H1 (cell line): Measurements from ENCODE around the gene ABCC6. TPM values are rescaled to one million over a fixed set of nuclear protein-coding genes. Genes with fewer than 3 reads are reported as not detected.
"Not testable (repeated sequence)": the region's sequence is repeated elsewhere in the genome, so short reads cannot be mapped to it uniquely, and the experiment has no call there.

Experiments
- CTCF ChIA-PET: fragments of 300-600 bp; sonication (Branson Sonifier 250); formaldehyde crosslinking; loops from one replicate; lab custom pipeline; 2021; ENCODE audit not compliant: partially characterized antibody; lab: Charles Lee
- POLR2A ChIA-PET: fragments of 300-600 bp; sonication (Branson Sonifier 250); formaldehyde crosslinking; loops from one replicate; lab custom pipeline; 2021; ENCODE audit warnings: inconsistent platforms; ENCODE audit not compliant: partially characterized antibody; lab: Charles Lee
- DNase-seq, 2 experiments: peaks; one replicate each; pipeline versions ENCODE4 v3.0.0 to v3.0.0-alpha.2; 2010 to 2022; ENCODE audit warnings: low spot score in 2 of 2, low read depth in 1 of 2, mixed read lengths in 1 of 2
- FAIRE-seq: peaks from 2 replicates; lab custom pipeline; 2011; peaks lifted over from hg19 to GRCh38; lab: Jason Lieb, UNC
- H2AFZ ChIP-seq: 2 replicates; pipeline ENCODE4 v1.8.1; 2012; ENCODE audit warnings: low read length, inconsistent platforms
- H2AK5ac ChIP-seq: 2 replicates; pipeline ENCODE4 v1.6.1; 2013; ENCODE audit warnings: low read depth, low read length
- H2BK120ac ChIP-seq: replicated peaks from 2 replicates; pipeline ENCODE3; 2013; ENCODE audit warnings: low read depth, low read length, inconsistent platforms
- H2BK12ac ChIP-seq: 2 replicates; pipeline ENCODE4 v1.6.1; 2013; ENCODE audit warnings: low read depth, low read length
- H2BK15ac ChIP-seq: 2 replicates; pipeline ENCODE4 v1.6.1; 2013; ENCODE audit warnings: low read length
- H2BK20ac ChIP-seq: 2 replicates; pipeline ENCODE4 v1.6.1; 2013; ENCODE audit warnings: low read length
- H2BK5ac ChIP-seq: 2 replicates; pipeline ENCODE4 v1.6.1; 2013; ENCODE audit warnings: low read depth, low read length
- H3K14ac ChIP-seq: 2 replicates; pipeline ENCODE4 v1.6.1; 2013; ENCODE audit warnings: inconsistent platforms; ENCODE audit not compliant: insufficient read length
- H3K18ac ChIP-seq: 2 replicates; pipeline ENCODE4 v1.6.1; 2013; ENCODE audit warnings: low read length; ENCODE audit errors: extremely low read depth
- H3K23ac ChIP-seq: 2 replicates; pipeline ENCODE4 v1.6.1; 2013; ENCODE audit warnings: inconsistent platforms; ENCODE audit not compliant: insufficient read length
- H3K23me2 ChIP-seq: 2 replicates; pipeline ENCODE4 v1.6.1; 2013; ENCODE audit warnings: low read depth, low read length
- H3K27ac ChIP-seq: 2 replicates; pipeline ENCODE4 v1.6.1; 2011; ENCODE audit warnings: low read depth, low read length, inconsistent platforms
- H3K27me3 ChIP-seq, 4 experiments: replicated peaks in 1 of 4; 1 replicate in 1 of 4; 2 replicates in 3 of 4; pipeline versions ENCODE4 v1.6.1 to v1.8.1; 2011 to 2013; ENCODE audit warnings: low read length in 3 of 4, mild to moderate bottlenecking in 3 of 4, inconsistent platforms in 2 of 4, mixed read lengths in 2 of 4, moderate library complexity in 1 of 4; ENCODE audit not compliant: control insufficient read depth in 3 of 4, insufficient read depth in 3 of 4; ENCODE audit errors: extremely low read depth in 1 of 4
- H3K36me3 ChIP-seq, 4 experiments: 2 replicates each; pipeline versions ENCODE4 v1.6.1 to v1.8.1; 2011 to 2013; ENCODE audit warnings: mild to moderate bottlenecking in 4 of 4, low read length in 3 of 4, moderate library complexity in 2 of 4, control low read depth in 1 of 4, inconsistent platforms in 1 of 4; ENCODE audit not compliant: insufficient read depth in 4 of 4, control insufficient read depth in 2 of 4
- H3K4ac ChIP-seq: replicated peaks from 2 replicates; pipeline ENCODE3; 2013; ENCODE audit warnings: low read length, low read depth, mixed read lengths, inconsistent platforms; ENCODE audit not compliant: insufficient read length
- H3K4me1 ChIP-seq, 4 experiments: replicated peaks in 1 of 4; 1 replicate in 1 of 4; 2 replicates in 3 of 4; pipeline versions ENCODE4 v1.6.1 to v1.8.1; 2011 to 2013; ENCODE audit warnings: low read length in 3 of 4, inconsistent platforms in 2 of 4, mixed read lengths in 1 of 4; ENCODE audit not compliant: insufficient read depth in 4 of 4, control insufficient read depth in 3 of 4
- H3K4me2 ChIP-seq, 2 experiments: 2 replicates each; pipeline versions ENCODE4 v1.6.1 to v1.8.1; 2011 to 2013; ENCODE audit warnings: low read depth in 2 of 2, low read length in 2 of 2, control low read depth in 1 of 2, inconsistent platforms in 1 of 2, mild to moderate bottlenecking in 1 of 2; ENCODE audit not compliant: insufficient read depth in 1 of 2
- H3K4me3 ChIP-seq, 4 experiments: fragments of 200-600, 300-600 bp in 1 of 4; sonication (generic), shearing (Covaris generic), sonication (Bioruptor Twin) in 1 of 4; 2 replicates each; pipeline versions ENCODE4 v1.5.1 to v1.8.1; 2011 to 2016; ENCODE audit warnings: low read length in 4 of 4, low read depth in 3 of 4, control low read depth in 2 of 4, inconsistent platforms in 2 of 4, mild to moderate bottlenecking in 2 of 4, mixed read lengths in 1 of 4, moderate library complexity in 1 of 4; ENCODE audit not compliant: insufficient read depth in 2 of 4; ENCODE audit errors: extremely low read depth in 1 of 4
- H3K56ac ChIP-seq: replicated peaks from 2 replicates; pipeline ENCODE3; 2013; ENCODE audit warnings: low read depth, mild to moderate bottlenecking, mixed read lengths, low read length, inconsistent platforms; ENCODE audit not compliant: insufficient read length
- H3K79me1 ChIP-seq: 2 replicates; pipeline ENCODE4 v1.6.1; 2013; ENCODE audit warnings: low read depth, low read length, control low read depth
- H3K79me2 ChIP-seq, 2 experiments: 2 replicates each; pipeline versions ENCODE4 v1.6.1 to v1.8.1; 2012 to 2013; ENCODE audit warnings: low read length in 2 of 2, mild to moderate bottlenecking in 2 of 2, inconsistent platforms in 1 of 2; ENCODE audit not compliant: insufficient read depth in 2 of 2, control insufficient read depth in 1 of 2
- H3K9ac ChIP-seq, 4 experiments: replicated peaks in 1 of 4; 1 replicate in 1 of 4; 2 replicates in 3 of 4; pipeline versions ENCODE4 v1.6.1 to v1.8.1; 2011 to 2013; ENCODE audit warnings: low read depth in 3 of 4, low read length in 3 of 4, control low read depth in 2 of 4, mild to moderate bottlenecking in 2 of 4, moderate library complexity in 2 of 4, inconsistent platforms in 1 of 4; ENCODE audit errors: extremely low read depth in 1 of 4
- H3K9me3 ChIP-seq, 2 experiments: 2 replicates each; pipeline versions ENCODE4 v1.6.1 to v1.8.1; 2012 to 2013; ENCODE audit warnings: mild to moderate bottlenecking in 2 of 2, moderate library complexity in 2 of 2, control low read depth in 1 of 2, inconsistent platforms in 1 of 2, low read depth in 1 of 2, low read length in 1 of 2, mixed read lengths in 1 of 2; ENCODE audit not compliant: insufficient read depth in 2 of 2
- H4K20me1 ChIP-seq, 2 experiments: replicated peaks in 1 of 2; 2 replicates each; pipeline versions ENCODE3 to v1.8.1; 2011 to 2013; ENCODE audit warnings: inconsistent platforms in 2 of 2, low read length in 2 of 2, mild to moderate bottlenecking in 1 of 2; ENCODE audit not compliant: insufficient read depth in 2 of 2, control insufficient read depth in 1 of 2
- H4K5ac ChIP-seq: 2 replicates; pipeline ENCODE4 v1.6.1; 2013; ENCODE audit warnings: low read length, low read depth, mixed read lengths, inconsistent platforms; ENCODE audit not compliant: insufficient read length
- H4K8ac ChIP-seq: 2 replicates; pipeline ENCODE4 v1.8.0; 2013; ENCODE audit warnings: mild to moderate bottlenecking, moderate library complexity, low read length, inconsistent platforms; ENCODE audit not compliant: insufficient read depth; ENCODE audit errors: extremely low read depth
- H4K91ac ChIP-seq: replicated peaks from 2 replicates; pipeline ENCODE3; 2013; ENCODE audit warnings: low read length, mixed read lengths, inconsistent platforms; ENCODE audit not compliant: insufficient read length
- WGBS, 2 experiments: shearing (Covaris generic) in 1 of 2; methylation state at CpG; one replicate each; pipeline versions ENCODE4 v1.1.6 to v1.1.7; 2013 to 2015; ENCODE audit warnings: low lambda C conversion rate in 2 of 2, mixed read lengths in 2 of 2, inconsistent platforms in 1 of 2, low coverage in 1 of 2, missing lambda C conversion rate in 1 of 2; ENCODE audit not compliant: insufficient replicate concordance in 2 of 2, insufficient coverage in 1 of 2, insufficient read length in 1 of 2; ENCODE audit errors: extremely low coverage in 1 of 2, missing lambda C conversion rate in 1 of 2; 5-methylcytosine and 5-hydroxymethylcytosine counted together
- polyA plus RNA-seq, 7 experiments: library from polyadenylated mRNA; depleted of rRNA in 3 of 7; stranded (reverse) in 5 of 7; unstranded in 2 of 7; fragments of >200 nt in 5 of 7; fragments of 200-250 nt in 2 of 7; gene quantifications; 1 replicate in 5 of 7; 2 replicates in 1 of 7; 4 replicates in 1 of 7; pipeline versions ENCODE4 v1.2.1 to v1.2.3, GENCODE V29; 2011 to 2013; ENCODE audit warnings: missing spikeins in 2 of 7, mixed read lengths in 2 of 7
- total RNA-seq: library from RNA; stranded (reverse); fragmentation: NEBNext Ultra II Directional; extraction: Animal tissue kit (Norgen Biotek cat#: 25700); gene quantifications from 2 replicates; pipeline ENCODE4 v1.2.1, GENCODE V29; 2021

Gene ABCC6
- total and polyA plus RNA-seq, 2 of the 8 experiments (the other 6 are each of a cell fraction or from before 2014, with no cell fraction given): 1.6 to 1.8 TPM

DNA sequence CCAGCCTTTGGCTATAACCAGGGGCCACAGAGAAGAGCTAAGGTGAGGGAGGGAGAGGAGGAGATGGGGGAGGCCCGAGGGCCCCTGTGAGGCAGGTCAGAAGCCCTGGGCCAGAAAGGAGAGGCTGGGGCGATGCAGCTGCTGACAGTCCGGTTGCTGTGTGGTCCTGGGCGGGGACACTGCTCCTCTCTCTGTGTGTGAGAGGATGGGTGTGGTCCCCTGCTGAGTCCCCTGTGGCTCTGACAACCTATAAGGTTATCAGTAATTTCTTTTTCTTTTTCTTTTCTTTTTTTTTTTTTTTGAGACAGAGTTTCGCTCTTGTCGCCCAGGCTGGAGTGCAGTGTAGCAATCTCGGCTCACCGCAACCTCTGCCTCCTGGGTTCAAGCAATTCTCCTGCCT is 18.7 kb downstream of the ABCC6 start:
- H2BK120ac ChIP-seq, H4K8ac ChIP-seq, H3K4me3 ChIP-seq, H3K4ac ChIP-seq, FAIRE-seq, H3K18ac ChIP-seq, H2AK5ac ChIP-seq, H2AFZ ChIP-seq, H4K5ac ChIP-seq, H3K4me1 ChIP-seq, H4K20me1 ChIP-seq, H3K9ac ChIP-seq, H3K23me2 ChIP-seq, H3K27ac ChIP-seq, CTCF ChIA-PET, H3K79me1 ChIP-seq, H3K36me3 ChIP-seq, H3K23ac ChIP-seq, H4K91ac ChIP-seq, H2BK15ac ChIP-seq, H3K79me2 ChIP-seq, H3K56ac ChIP-seq, H2BK20ac ChIP-seq, H2BK5ac ChIP-seq, H3K9me3 ChIP-seq, H3K14ac ChIP-seq, POLR2A ChIA-PET, H3K4me2 ChIP-seq, DNase-seq, H3K27me3 ChIP-seq, H2BK12ac ChIP-seq: not testable (repeated sequence)
- WGBS, 2 experiments: 98% methylated on average over 6 of the region's 8 CpGs; no CpG with 5 or more reads in 1 of the 2 experiments

- POLR2A ChIA-PET: not testable (repeated sequence)
Observed at GRCh38 chr16:16203494-16203893, 19.8 kb downstream of the ABCC6 start.

More at GRCh38 chr16:16203494-16203893, 19.8 kb downstream of the ABCC6 start:
- H2AK5ac ChIP-seq, H3K23ac ChIP-seq, FAIRE-seq, DNase-seq, H3K79me1 ChIP-seq, H2AFZ ChIP-seq, H3K56ac ChIP-seq, H3K4me2 ChIP-seq, H2BK12ac ChIP-seq, H3K27ac ChIP-seq, H3K79me2 ChIP-seq, H3K36me3 ChIP-seq, H4K8ac ChIP-seq, H3K4me1 ChIP-seq, H2BK120ac ChIP-seq, H3K27me3 ChIP-seq, H4K91ac ChIP-seq, H3K23me2 ChIP-seq, H2BK15ac ChIP-seq, H4K5ac ChIP-seq, H2BK5ac ChIP-seq, H2BK20ac ChIP-seq, H3K9me3 ChIP-seq, H3K18ac ChIP-seq, H3K4me3 ChIP-seq, H4K20me1 ChIP-seq, H3K9ac ChIP-seq, CTCF ChIA-PET, H3K14ac ChIP-seq, H3K4ac ChIP-seq: not testable (repeated sequence)
- 88% methylated on average over 6 of the region's 6 CpGs; no CpG with 5 or more reads in 1 of the 2 experiments for WGBS, 2 experiments
